Activated CD4-positive, alpha-beta T cell treated with anti-CD3 and anti-CD28 coated beads, Interleukin-2, amount 50 U/mL, for 1 hour (primary cell): ENCODE measurements around the gene PSPN.
"Not testable (repeated sequence)": the region's sequence is repeated elsewhere in the genome, so short reads cannot be mapped to it uniquely, and the experiment has no call there.

Experiments used
- DNase-seq: peaks from one replicate; pipeline ENCODE4 v3.0.0-alpha.2; 2020

The PSPN gene

DNA sequence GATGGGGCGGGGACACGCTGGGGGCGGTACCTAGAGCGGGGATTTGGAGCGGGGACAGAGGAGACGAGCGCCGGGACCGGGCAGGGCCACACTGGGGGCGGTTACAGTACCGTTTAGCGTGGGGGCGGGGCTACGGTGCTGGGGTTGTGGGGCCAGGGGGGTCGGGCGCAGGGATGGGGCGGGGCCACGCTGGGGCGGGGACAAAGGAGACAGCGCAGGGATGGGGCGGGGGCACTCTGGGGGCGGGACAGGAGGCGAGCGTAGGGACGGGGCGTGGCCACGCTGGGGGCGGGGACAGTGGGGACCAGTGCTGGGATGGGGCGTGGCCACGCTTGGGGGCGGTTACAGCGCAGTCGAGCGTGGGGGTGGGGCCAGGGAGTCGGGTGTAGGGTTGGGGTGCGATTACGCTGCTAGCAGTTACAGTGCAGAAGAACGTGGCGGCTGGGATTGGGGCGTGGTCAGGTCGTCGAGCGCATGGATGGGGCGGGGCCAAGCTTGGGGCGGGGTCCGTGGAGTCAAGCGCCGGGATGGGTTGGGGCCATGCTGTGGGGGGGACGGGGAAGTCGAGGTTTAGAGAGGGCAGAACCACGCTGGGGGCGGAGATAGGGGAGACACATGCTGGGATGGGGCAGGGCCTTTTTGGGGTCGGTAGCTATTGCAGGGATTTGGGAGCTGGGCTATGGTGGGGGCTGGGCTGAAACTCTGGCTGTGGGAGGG, 2.5 kb downstream of the PSPN start:
- peak; percentile 99 for DNase-seq

DNA sequence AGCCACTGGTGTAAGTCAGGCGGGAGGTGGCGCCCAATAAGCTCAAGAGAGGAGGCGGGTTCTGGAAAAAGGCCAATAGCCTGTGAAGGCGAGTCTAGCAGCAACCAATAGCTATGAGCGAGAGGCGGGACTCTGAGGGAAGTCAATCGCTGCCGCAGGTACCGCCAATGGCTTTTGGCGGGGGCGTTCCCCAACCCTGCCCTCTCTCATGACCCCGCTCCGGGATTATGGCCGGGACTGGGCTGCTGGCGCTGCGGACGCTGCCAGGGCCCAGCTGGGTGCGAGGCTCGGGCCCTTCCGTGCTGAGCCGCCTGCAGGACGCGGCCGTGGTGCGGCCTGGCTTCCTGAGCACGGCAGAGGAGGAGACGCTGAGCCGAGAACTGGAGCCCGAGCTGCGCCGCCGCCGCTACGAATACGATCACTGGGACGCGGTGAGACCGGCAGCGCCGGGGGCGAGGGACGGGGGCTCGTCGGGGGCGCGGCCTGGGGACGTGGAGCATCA, 3.1 kb downstream of the PSPN start, which contains the start of gene ALKBH7:
ALKBH7 (plus strand) TSS at position 201 of the 502 bp plus-strand sequence; CDS start at position 228, 27 bp downstream.
- DNase-seq: peak; percentile 93

DNA sequence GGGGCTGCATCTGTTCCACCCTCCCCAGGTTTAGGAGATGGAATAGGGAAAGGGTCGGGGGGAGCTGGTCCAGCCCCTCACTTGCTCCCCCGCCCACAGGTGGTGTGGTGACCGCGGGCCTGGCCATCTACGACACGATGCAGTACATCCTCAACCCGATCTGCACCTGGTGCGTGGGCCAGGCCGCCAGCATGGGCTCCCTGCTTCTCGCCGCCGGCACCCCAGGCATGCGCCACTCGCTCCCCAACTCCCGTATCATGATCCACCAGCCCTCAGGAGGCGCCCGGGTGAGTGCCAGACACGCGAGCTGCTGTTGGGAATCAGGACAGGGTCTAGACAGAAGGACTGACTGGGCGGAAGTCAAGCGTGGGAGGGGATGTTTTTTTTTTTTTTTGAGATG, 11.4 kb downstream of the PSPN start:
- no peak for DNase-seq

DNA sequence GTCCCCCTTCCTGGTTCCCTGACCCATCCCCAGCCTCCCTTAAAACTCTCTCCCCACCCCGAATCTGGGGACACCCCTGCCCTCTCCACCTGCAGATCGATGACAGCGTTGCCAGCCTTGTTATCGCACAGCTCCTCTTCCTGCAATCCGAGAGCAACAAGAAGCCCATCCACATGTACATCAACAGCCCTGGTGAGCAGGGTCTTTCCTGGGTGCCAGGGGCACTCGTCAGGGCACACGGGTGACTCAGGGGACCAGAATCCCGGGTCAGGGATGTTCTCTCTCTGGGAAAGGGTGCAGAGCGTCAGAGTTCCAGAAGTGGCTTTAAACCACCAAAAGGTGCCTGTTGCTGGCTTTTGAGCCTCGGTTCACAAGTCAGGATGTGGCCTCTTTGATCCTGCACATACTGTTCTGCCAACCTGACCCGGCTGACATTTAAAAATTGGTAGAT, 13.4 kb downstream of the PSPN start:
- DNase-seq: peak; percentile 24

DNA sequence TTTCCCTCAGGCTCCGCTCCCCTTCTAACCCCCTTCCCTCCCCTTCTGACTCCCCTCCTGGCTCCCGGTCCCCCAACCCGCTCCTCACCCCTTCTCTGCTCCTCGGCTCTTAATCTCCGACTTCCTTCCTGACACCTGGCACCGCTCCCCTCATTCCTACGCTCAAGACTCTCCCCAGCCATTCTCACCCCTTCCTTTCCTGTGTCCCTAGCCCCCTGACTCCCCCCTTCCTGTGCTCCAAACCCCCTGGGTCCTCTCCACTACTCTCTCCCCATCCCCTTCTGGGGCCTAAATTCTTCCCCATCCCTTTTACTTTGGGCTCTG, 13.7 kb downstream of the PSPN start:
- no peak for DNase-seq

DNA sequence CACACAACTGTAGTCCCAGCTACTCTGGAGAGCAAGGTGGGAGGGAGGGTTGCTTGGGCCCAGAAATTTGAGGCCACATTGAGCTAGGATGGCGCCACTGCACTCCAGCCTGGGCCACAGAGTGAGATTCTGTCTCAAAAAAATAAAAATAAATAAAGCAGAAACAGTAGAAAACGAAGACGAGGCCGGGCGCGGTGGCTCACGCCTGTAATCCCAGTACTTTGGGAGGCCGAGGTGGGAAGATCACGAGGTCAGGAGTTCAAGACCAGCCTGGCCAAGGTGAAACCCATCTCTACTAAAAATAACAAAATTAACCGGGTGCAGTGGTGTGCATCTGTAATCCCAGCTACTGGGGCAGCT, 14.9 kb downstream of the PSPN start:
- not testable (repeated sequence) for DNase-seq

DNA sequence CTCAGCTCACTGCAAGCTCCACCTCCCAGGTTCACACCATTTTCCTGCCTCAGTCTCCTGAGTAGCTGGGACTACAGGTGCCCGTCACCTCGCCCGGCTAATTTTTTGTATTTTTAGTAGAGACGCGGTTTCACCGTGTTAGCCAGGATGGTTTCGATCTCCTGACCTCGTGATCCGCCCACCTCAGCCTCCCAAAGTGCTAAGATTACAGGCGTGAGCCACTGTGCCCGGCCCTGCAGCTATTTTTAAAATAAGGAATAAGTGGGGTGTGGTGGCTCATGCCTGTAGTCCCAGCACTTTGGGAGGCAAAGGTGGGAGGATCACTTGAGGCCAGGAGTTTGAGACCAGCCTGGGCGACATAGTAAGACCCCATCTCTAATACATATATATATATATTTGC, 15.3 kb downstream of the PSPN start:
- DNase-seq: not testable (repeated sequence)

DNA sequence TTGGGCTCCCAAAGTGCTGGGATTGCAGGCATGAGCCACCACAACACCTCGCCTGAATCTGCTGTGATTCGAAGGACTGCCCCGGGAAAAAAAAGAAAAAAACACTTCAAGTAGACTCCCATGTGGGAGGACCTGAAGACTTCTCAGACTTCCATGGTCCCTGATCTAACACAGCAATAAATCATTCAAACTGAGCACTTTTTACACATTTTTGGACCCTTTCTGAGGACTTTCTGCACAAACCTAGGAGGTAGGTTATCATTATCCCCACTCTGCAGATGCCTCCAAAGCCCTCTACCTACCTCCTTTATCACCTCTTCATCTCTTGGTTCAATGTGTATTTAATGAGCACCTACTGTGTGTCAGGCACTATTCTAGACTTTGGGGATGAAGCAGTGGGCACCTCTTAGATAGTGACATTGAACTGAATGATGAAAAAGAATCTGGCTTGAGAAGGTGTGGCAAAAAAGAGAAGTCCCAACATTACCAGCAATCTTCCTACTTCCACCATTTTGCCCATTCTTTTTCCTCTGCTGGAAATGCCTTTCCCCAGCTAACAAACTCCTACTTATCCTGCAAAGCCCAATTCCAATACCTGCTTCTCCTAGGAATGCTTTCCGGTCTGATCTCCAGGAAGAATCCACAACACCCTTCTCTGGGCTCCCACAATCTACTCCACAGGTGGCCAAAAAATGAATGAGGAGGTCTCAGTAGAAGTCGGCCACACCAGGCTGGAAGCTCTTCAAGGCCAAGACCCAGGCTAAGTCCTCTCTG, 16.0 kb downstream of the PSPN start:
- DNase-seq: no peak

DNA sequence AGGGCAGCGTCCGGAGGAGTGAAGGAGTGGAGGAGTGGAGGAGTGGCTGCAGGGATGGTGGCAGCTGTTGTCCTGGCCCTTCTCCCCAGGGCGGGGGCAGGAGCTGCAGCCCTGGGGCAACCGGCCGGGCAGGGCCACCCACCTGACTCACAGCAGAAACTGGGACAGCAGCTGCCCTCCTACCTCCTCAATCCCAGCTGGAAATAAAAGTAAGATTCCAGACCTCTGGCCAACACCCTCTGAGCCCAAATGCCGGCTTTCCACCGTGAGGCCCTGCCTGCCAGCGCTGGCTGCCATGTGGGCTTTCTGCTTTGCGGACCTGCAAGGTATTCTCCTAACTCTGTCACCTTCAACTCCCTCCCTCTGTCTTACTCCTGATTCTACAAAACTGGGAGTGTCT, 17.7 kb downstream of the PSPN start:
- no peak for DNase-seq

DNA sequence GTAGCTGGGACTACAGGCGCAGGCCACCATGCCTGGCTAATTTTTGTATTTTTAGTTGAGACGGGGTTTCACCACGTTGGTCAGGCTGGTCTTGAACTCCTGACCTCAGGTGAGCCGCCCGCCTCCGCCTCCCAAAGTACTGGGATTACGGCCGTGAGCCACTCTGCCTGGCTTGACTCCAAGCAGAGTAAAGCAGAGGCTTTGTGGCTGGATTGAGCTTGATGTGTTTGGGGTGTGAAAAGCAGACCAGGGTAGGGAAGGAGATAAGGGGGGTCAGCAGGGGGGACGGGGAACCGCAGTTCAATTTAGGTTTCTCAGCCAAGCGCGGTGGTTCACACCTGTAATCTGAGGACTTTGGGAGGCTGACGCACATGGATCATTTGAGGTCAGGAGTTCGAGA, 18.6 kb downstream of the PSPN start:
- no peak for DNase-seq

DNA sequence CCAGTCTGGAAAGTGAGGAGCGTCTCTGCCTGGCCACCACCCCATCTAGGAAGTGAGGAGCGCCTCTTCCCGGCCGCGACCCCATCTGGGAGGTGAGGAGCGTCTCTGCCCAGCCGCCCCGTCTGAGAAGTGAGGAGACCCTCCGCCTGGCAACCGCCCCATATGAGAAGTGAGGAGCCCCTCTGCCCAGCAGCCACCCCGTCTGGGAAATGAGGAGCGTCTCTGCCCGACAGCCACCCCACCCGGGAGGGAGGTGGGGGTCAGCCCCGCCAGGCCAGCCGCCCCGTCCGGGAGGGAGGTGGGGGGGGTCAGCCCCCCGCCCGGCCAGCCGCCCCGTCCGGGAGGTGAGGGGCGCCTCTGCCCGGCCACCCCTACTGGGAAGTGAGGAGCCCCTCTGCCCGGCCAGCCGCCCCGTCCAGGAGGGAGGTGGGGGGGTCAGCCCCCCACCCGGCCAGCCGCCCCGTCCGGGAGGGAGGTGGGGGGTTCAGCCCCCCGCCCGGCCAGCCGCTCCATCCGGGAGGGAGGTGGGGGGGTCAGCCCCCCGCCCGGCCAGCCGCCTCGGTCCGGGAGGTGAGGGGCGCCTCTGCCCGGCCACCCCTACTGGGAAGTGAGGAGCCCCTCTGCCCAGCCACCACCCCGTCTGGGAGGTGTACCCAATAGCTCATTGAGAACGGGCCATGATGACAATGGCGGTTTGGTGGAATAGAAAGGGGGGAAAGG, 20.3 kb downstream of the PSPN start:
- DNase-seq: not testable (repeated sequence)

DNA sequence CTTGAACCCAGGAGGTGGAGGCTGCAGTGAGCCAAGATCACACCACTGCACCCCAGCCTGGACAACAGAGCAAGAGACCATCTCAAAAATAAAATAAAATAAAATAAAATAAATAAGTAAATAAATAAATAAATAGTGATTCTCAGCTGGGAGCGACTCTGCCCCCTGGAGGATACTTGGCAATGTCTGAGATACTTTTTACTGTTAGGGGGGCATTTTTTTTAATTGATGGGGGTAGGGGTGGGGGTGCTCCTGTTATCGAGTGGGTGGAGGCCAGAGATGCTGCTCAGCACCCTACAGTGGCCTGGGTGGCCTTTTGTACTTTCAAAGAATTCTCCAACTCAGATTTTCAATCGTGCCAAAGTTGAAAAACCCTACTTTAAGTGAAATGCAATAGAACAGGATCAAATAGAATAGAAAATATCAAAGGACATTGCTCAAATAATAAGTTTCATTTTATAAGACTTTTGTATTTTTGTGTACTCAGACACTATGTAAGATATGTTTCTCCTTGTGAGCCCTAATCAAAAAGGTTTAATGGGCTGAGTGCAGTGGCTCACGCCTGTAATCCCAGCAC, 21.5 kb downstream of the PSPN start:
- DNase-seq: no peak

DNA sequence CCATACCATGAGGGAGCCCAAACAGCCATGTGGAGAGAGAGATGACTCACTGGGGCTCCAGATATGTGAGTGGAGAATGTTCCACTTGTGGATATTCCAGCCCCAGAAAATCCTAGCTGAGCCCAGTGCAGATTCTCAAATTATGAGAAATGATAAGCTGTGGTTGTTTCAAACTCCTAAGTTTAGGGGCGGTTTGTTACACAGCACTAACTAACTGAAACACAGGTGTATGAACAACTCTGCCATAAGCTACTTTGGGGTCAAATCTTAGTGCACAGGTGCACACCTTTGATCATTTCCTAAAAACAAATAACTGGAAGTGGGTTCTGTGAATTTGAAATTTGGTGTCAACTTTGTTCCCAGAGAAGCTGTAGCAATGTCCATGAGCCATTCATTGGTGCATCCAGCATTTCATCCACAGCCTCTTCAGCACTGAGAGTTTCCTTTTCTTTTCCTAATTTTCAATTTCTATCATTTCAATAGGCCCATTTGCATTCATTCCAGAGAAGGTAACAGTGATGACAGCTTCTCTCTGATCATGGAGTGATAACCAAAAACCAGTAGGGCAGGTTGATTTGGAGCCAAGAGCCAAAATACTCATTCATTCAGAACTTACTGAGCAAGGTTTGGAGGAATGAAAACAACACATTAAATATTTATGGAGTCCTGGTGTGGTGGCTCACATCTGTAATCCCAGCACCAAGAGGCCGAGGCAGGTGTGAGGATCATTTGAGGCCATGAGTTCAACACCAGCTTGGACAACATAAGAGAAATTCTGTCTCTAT, 23.2 kb downstream of the PSPN start:
- DNase-seq: no peak

DNA sequence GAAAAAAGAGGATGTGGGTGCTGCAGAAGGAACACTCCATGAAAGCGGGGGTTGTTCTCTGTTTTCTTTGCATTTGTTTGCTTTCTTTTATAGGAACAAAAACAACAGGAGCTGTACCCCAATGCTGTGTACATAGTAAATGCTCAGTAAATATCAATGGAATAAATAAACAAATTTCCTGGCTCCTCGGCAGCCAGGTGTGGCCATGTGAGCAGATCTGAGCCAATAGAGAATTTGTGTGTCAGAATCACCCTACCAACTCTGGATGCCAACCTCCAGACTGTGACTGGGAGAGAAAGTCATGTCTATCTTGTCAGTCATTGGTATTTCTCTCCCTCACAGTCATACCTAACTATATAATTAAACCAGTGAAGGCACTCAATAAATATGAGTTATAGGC, 25.0 kb downstream of the PSPN start:
- DNase-seq: no peak

DNA sequence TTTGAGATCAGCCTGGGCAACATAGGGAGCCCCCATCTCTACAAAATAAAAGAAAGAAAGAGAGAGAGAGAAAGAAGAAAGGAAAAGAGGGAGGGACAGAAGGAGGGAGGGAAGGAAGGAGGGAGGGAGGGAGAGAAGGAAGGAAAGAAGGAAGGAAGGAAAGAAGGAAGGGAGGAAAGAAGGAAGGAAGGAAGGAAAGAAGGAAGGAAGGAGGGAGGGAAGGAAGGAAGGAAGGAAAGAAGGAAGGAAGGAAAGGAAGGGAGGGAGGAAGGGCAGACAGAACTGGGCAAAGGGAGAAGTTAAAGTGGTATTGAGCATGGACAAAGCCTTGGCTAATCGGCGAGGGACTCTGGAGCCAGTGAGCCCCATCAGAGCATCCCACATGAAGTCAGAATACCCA, 26.5 kb downstream of the PSPN start:
- not testable (repeated sequence) for DNase-seq

DNA sequence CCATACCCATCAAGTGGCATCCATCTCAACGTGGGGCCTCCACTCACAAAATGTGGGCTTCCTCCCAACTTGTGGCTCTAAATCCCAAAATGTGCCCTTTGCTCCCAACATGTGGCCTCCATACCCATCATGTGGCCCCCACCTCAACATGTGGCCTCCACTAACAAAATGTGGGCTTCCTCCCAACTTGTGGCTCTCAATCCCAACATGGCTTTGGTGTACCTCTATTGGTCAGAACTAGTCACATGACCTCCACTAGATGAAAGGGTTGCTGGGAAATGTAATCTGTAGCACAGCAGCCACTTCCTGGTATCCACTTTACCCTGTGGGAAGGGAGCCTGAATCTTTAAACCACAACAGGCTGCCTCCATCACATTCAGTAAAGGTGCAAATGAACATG, 32.3 kb downstream of the PSPN start:
- DNase-seq: no peak

DNA sequence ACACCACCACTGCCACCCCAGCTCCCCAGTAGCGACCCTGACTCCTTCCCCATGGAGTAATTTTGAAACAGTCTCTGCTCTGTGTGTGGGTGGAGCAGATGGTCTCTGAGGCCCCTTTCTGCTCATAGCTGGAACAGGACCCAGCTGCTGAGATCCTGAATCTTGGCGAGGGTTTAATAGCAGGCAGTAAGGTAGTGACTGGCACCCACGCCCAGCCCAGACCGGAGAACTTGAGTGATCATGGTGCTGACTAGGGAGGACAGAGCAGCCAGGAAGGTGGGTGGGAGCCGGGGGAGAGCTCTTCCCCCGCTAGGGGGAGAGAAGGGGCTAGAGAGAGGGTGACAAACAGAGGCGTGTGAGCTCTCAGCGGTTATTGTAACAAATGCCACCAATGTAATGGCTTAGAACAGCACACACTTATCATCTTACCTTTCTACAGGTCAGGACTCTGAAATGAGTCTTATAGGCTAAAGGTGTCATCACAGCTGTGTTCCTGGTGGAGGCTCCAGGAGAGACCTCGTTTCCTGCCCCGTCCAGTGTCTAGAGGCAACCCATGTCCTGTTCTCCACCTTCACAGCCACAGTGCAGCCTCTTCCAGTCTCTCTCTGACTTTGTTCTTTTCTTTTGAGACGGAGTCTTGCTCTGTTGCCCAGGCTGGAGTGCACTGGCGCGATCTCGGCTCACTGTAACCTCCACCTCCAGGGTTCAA, 35.1 kb downstream of the PSPN start:
- DNase-seq: no peak

DNA sequence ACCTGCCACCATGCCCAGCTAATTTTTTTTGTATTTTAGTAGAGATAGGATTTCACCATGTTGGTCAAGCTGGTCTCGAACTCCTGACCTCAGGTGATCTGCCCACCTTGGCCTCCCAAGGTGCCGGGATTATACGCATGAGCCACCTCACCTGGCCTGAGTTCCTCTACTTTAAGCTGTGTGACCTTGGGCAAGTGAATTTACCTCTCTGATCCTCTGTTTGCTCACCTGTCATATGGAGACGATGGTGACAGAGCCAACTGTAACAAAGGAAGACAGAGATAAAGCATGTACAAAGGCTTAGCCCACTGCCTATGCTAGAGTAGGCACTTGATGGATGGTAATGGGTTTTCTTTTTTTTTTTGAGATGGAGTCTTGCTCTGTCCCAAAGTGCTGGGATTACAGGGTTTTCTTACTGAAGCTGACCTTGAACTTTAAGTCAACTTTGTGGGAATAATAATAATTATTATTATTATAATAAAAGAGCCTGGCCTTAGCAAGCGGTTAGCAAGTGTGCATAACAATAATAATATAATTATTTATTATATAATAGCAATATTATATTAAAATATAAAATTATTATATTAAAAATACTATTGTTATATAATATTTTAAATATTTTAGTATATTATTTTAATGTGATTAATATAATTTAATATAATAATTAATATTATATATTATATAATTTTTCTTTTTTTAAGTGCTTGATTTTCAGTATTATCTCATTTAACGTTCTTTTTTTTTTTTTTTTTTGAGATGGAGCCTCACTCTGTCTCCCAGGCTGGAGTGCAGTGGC, 41.0 kb downstream of the PSPN start:
- DNase-seq: no peak

DNA sequence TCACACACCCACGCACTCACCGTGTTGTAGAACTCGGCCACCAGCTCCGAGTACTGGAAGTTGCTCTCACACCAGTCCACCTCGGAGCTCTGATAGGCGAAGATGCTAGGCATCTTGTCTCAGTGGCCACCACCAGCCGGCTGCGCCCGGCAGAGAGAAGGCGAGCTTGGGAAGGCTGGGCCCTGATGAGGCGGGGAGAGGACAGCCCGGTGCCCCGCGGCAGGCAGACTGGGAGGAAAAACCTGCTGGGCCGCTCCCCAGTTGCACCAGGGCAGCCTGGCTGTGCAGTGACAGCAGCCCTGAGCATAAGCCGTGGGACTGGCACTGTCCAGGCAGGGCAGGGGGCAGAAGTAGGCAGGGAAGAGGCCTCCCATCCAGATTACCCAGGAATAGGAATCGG, 42.3 kb downstream of the PSPN start, which contains the start of gene ACER1:
ACER1 (minus strand) TSS at position 174 of the 400 bp plus-strand sequence; CDS start at position 113, 61 bp downstream.
- no peak for DNase-seq

DNA sequence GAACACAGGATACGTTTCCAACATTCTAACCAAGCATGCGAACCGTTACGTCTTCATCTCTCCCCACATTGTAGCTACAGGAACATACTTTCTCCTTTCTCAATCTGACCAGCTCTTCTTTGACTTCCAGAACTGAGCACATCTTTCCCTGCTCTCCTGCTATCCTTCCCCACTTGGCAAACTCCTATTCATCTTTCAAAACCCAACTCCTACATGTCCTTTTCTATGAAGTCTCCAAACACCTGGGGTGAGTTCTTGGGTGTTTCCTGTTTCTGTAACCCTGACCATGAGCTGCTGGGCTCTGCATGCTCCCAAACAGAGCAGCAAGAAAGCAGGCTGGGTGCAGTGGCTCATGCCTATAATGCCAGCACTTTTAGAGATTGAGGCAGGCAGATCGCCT, 48.9 kb downstream of the PSPN start:
- no peak for DNase-seq

DNA sequence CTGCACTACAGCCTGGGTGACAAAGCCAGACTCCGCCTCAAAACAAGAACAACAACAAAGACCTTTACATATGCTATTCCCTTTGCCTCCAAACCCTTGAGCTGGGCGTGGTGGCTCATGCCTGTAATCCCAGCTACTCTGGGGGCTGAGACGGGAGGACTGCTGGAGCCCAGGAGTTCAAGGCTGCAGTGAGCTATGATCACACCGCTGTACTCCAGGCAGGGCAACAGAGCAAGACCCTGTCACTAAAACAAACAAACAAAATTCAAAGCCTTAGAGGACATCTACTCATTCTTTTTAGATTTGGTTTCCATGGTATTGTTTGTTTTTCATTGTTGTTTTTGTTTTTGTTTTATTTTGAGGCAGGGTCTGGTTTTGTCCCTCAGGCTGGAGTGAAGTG, 50.1 kb downstream of the PSPN start:
- no peak for DNase-seq
